ENCODE data around the gene MAPK4.

DNA sequence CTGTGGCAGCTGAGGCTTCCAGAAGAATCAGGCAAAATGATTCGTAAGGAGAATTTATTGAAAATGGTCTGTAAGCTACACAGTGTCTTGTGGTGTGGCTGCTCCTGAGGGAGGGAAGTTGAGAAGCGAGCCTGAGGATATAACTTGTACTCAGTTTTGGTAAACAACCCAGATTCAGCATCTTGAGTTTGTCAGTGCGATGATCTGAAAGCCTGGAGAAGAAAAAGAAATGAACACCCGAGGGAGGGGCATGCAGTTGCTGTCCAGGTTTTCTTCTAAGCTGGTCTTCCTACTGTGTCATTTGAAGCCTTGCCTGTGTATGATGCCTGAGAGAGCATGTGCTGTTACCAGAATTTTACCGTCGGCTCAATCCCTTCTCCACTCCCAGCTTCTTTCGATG lies 87.3 kb downstream of the MAPK4 start:
- TF ChIP-seq, protein P1, sequence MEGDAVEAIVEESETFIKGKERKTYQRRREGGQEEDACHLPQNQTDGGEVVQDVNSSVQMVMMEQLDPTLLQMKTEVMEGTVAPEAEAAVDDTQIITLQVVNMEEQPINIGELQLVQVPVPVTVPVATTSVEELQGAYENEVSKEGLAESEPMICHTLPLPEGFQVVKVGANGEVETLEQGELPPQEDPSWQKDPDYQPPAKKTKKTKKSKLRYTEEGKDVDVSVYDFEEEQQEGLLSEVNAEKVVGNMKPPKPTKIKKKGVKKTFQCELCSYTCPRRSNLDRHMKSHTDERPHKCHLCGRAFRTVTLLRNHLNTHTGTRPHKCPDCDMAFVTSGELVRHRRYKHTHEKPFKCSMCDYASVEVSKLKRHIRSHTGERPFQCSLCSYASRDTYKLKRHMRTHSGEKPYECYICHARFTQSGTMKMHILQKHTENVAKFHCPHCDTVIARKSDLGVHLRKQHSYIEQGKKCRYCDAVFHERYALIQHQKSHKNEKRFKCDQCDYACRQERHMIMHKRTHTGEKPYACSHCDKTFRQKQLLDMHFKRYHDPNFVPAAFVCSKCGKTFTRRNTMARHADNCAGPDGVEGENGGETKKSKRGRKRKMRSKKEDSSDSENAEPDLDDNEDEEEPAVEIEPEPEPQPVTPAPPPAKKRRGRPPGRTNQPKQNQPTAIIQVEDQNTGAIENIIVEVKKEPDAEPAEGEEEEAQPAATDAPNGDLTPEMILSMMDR (IDR thresholded peaks at IDR 0.05) = no peak
- TF ChIP-seq POLR2A (IDR thresholded peaks at IDR 0.05) = no peak
- no peak for TF ChIP-seq EP300 (IDR thresholded peaks at IDR 0.05)
